Measurements from ENCODE around the gene EFS.
"Not testable (repeated sequence)": the region's sequence is repeated elsewhere in the genome, so short reads cannot be mapped to it uniquely, and the experiment has no call there.

EFS gene

GRCh38 chr14:23365036-23365731 is at the start of gene EFS:
EFS (minus strand) TSS chr14:23365172; CDS start chr14:23365025, 147 bp downstream.
- DNase-seq (ENCODE audit: low spot score), result no peak

- no peak for DNase-seq (ENCODE audit: low spot score)
Observed at GRCh38 chr14:23414254-23414653, 49.3 kb upstream of the EFS start.

GRCh38 chr14:23413681-23414080 is 48.7 kb upstream of the EFS start:
- DNase-seq (ENCODE audit: low spot score), result no peak

- no peak for DNase-seq (ENCODE audit: low spot score)
Observed at GRCh38 chr14:23411563-23412525, 46.9 kb upstream of the EFS start.

- no peak for DNase-seq (ENCODE audit: low spot score)
Observed at GRCh38 chr14:23409966-23410635, 45.1 kb upstream of the EFS start.

GRCh38 chr14:23409475-23409874 is 44.5 kb upstream of the EFS start:
- no peak for DNase-seq (ENCODE audit: low spot score)

GRCh38 chr14:23408307-23408630 is 43.3 kb upstream of the EFS start:
- no peak for DNase-seq (ENCODE audit: low spot score)

GRCh38 chr14:23407516-23408306 is 42.7 kb upstream of the EFS start, which contains the start of gene MYH6:
MYH6 (minus strand) TSS chr14:23408273; CDS start chr14:23407223, 1,050 bp downstream.
- DNase-seq (ENCODE audit: low spot score), result no peak

GRCh38 chr14:23406725-23407355 is 41.9 kb upstream of the EFS start:
- no peak for DNase-seq (ENCODE audit: low spot score)

GRCh38 chr14:23406244-23406643 is 41.3 kb upstream of the EFS start:
- no peak for DNase-seq (ENCODE audit: low spot score)

GRCh38 chr14:23405516-23406025 is 40.6 kb upstream of the EFS start:
- DNase-seq (ENCODE audit: low spot score), result no peak

- no peak for DNase-seq (ENCODE audit: low spot score)
Observed at GRCh38 chr14:23405096-23405495, 40.1 kb upstream of the EFS start.

- DNase-seq (ENCODE audit: low spot score), result no peak
Observed at GRCh38 chr14:23404331-23404900, 39.4 kb upstream of the EFS start.

- DNase-seq (ENCODE audit: low spot score), result no peak
Observed at GRCh38 chr14:23403908-23404307, 38.9 kb upstream of the EFS start.

- no peak for DNase-seq (ENCODE audit: low spot score)
Observed at GRCh38 chr14:23403139-23403438, 38.1 kb upstream of the EFS start.

- no peak for DNase-seq (ENCODE audit: low spot score)
Observed at GRCh38 chr14:23402296-23403138, 37.5 kb upstream of the EFS start.

- no peak for DNase-seq (ENCODE audit: low spot score)
Observed at GRCh38 chr14:23401291-23401690, 36.3 kb upstream of the EFS start.

- DNase-seq (ENCODE audit: low spot score), result not testable (repeated sequence)
Observed at GRCh38 chr14:23400496-23401149, 35.7 kb upstream of the EFS start.

- DNase-seq (ENCODE audit: low spot score), result no peak
Observed at GRCh38 chr14:23399591-23399990, 34.6 kb upstream of the EFS start.
